ENCODE measurements around the gene FNIP1.
"Not testable (repeated sequence)": the region's sequence is repeated elsewhere in the genome, so short reads cannot be mapped to it uniquely, and the experiment has no call there.

The FNIP1 gene

DNA sequence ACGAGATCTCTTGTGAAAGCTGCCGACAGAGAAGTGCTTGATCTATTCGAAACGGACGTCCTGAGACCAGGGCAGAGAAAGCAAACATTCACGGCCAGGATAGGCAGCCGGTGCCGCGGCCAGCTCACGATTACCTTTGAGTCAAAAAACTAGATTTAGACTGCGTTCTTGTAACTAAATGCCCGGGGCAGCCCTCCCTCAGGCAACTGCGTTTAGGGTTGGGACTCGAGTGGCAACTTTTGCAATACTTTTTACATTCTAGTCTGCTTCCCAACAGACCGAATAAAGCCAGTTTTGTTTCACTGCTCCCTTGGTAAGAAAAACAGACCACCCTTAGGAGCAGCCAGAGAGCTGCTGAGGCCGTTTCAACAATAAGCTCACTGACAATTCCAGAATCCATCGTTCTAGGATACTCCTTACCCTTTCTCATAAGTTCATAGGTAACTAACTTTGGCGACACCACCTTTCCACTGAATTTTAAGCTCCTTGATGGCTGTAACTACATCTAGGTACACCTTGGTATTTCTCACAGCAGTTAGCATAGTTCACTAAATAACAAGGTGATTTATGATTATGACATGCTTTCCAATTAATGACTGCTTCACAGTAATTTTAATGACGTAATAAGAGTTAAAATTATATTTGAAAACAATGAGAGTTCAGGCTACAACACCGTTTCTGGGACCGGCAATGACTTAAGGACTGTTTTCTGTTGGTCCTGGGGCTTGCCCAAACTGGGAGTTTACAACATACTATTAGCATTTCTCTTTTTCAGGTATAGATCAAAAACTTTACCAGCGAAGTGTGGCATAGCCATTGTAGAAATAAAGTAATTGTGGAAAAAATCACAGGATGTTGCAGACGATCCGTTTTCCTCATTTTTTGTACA, 160.9 kb downstream of the FNIP1 start:
- peak in 1 of 2 donors; percentile 63 for DNase-seq

DNA sequence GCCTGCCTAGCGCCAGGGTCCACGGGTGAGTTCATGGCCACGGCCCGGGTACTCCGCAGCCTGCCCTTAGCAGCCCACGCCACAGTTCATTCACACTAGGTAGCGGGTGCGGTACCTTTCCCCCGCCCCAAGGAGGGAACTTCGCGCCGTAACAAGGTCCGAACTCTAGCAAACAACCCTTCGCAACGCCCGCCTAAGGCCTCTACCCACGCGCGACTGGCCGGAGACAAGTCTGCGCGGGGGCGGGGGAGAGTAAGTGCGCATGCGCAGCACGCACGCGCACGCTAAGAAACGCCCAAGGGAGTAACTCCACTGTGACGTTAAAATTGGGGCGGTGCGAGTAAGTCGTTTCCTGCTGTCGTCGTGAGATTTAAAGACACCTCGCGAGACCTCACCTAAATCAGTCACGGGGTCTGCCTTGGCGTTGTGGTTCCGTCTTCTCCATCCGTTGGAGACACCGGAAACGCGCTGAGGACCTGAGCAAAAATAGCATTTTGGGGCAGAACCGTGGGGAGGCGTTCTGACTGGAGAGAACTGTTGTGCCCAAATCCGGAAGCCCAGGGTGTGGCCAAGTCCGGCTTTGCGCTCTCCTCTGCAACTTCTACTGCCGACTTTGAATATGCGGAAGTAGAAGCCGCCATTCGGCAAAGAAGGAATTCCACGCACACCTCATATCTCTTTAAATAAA, 161.7 kb downstream of the FNIP1 start, which contains the start of gene RAPGEF6:
Gene RAPGEF6 (minus strand): TSS at position 234 of the 688 bp plus-strand sequence. CDS start 199 bp downstream, at position 35.
- peak; percentile 93 to 99 for DNase-seq

DNA sequence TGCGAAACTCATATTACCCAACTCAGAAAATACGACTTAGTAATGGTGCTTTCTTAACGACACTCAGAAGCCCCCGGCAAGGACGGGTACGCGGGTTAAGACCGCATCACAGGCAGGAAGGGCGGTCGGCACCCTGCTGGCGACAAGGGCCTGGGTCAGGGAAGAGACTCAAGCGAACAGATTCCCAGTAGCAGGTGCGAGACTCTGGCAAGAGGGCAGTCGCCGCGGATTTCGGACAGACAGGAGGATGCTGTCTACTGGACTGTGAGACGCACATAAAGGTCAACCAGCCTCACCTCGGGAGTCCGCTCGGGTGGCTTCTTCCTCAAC, 162.2 kb downstream of the FNIP1 start:
- no peak for DNase-seq

DNA sequence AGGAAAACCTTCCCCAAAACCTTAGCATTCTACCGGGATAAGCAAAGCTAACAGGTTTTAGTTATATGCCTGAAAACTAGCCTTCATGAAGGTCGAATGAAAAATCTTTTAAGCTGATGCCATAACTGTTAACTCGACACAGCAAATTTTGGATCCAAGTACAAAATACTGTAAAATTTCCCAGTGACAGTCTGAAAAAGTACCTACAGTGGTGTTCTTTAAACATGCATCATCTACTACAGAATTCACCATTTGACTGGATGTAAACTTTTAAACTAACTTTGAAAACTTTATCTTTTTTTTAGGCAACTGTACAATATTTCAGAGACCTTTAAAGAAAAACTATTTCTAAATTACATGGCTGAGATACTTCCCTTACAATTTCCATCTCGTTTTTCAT, 162.6 kb downstream of the FNIP1 start:
- no peak for DNase-seq

DNA sequence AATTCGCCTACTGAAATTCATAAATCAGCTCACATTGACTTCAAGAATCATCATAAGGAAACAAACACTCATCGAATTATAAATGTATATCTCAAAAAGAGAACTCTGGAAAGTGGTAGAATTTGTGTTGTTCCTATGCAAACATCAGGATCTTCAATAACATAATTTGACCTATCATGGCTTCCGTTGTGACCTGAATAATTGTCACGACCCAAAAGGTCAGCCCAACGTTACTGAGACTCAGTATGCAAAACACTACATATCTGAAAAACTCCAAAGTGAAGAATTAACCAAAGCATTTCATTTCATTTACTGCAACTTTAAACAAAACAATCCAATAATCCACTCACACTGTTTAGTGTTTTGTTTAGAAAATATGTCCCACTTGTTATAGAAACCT, 163.0 kb downstream of the FNIP1 start:
- no peak for DNase-seq

DNA sequence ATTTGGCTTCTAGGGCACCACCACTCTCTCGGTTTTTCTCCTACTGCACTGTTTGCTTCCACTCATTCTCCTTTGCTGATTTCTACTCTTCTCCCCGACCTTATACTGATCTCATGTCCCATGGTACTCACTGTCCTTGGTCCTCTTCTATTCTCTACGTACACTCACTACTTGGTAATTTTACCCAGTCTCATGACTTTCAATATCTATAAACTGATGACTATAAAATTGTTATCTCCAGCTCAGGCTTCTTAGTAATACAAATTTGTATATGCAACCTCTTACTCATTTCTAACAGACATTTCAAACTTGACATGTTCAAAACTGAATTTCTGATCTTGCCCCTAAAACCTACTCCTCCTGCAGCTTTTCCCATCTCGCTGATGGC, 165.9 kb downstream of the FNIP1 start:
- no peak for DNase-seq

DNA sequence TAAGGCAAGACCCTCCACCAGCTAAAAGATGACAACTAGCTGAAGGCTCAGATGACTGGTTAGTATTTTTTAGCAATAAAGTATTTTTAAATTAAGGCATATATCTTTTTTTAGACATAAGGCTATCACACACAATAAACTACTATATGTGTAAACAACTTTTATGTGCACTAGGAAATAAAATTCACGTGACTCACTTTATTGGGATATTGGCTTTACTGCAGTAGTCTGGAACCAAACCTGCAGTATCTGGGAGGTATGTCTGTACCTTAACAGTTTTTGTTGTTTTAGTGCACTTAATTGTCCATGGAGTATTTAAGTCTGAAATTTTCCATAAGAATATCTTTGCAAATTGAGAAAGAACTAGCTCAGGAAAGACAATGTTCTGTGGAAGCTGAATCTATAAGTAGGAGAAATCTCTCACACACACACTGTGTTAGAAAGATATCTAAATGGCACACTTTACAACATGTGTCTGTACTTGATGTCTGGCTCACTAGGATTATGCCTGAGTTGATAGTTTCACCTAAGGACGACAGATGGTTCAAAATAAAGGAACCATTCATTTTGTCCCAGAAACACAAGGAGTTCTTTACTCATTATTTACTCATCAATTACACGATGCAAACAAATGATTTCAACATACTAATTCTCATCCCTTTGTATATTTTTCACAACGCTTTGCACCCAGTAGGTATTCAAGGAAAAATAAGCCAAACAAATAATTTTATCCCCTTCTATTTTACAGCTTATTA, 166.4 kb downstream of the FNIP1 start:
- no peak for DNase-seq

DNA sequence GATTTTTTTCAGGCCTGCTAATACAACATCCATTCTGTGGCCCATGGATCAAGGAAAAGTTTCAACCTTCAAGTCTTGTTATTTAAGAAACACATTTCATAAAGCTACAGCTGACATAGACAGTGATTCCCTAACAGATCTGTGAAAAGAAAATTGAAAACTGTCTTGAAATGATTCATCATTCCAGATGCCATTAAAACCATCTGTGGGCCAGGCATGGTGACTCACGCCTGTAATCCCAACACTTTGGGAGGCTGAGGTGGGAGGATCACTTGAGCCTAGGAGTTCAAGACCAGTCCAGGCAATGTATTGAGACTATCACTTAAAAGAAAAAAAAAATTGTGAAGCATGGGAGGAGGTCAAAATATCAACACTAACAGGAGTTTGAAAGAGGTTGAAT, 167.8 kb downstream of the FNIP1 start:
- no peak for DNase-seq

DNA sequence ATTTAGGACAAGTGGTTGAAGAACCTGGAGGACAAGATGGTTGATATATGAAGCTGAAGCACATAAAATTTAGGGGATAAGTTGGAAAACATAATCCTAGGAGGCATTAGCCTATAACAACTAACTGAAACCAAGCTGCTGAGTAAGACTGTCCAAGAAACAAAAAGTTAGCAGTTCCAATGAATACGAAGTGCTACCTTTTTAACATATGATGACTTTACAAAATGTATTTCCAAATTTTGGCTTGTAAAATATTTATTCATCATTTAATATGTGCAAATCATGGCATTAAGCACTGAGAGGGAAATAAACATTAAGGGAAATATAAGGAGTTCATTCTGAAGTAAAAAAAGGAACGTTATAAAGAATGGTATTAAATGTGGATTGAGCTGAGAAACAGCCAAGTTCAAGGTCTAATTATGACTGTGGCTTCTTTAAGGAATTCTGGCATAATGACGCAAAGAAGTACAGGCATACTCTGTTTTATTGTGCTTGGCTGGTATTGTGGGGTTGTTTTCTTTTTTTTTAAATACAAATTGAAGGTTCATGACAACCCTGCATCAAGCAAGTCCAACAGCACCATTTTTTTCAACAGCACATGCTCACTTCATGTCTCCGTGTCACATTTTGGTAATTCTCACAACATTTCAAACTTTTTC, 169.5 kb downstream of the FNIP1 start:
- DNase-seq, result no peak

DNA sequence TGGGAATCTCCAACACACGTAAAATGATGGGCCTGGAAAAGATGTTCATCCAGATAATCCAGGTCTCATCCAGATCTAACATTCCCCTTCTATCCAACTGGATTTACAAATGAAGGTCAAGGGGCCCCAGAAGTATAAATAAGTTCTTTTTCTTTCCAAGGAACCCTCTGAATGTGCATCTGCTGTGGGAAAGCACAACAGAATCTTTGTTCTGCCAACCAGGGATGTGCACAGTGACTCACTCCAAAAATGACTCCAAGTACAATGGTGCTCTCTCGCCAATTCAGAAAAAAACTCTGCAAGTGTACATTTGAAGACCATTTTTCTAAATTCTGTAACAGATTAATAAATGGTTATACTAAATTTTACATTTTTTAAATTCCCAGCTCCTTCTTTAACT, 174.2 kb downstream of the FNIP1 start:
- peak; percentile 56 to 91 for DNase-seq

DNA sequence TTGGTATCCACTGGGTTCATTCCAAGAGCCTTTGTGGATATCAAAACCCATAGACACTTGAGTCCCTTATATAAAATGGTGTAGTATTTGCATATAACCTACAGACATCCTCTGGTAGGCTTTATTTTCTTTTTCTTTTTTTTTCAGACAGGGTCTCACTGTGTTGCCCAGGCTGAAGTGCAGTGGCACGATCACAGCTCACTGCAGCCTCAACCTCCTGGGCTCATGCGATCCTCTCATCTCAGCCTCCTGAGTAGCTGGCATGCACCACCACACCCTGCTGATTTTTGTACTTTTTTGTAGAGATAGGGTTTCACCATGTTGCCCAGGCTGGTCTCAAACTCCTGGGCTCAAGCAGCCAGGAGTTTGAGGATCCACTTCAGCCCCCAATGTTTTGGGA, 175.7 kb downstream of the FNIP1 start:
- not testable (repeated sequence) for DNase-seq

DNA sequence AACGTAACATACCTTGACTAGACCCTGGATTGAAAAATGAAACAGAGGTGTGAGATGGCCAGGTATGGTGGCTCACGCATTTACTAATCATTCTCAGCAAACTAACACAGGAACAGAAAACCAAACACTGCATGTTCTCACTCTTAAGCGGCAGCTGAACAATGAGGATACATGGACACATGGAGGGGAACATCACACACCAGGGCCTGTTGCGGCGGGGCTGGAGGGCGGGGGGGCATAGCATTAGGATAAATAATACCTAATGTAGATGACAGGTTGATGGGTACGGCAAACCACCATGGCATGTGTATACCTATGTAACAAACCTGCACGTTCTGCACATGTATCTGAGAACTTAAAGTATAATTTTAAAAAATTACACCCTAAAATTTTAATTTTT, 177.7 kb downstream of the FNIP1 start:
- no peak for DNase-seq

DNA sequence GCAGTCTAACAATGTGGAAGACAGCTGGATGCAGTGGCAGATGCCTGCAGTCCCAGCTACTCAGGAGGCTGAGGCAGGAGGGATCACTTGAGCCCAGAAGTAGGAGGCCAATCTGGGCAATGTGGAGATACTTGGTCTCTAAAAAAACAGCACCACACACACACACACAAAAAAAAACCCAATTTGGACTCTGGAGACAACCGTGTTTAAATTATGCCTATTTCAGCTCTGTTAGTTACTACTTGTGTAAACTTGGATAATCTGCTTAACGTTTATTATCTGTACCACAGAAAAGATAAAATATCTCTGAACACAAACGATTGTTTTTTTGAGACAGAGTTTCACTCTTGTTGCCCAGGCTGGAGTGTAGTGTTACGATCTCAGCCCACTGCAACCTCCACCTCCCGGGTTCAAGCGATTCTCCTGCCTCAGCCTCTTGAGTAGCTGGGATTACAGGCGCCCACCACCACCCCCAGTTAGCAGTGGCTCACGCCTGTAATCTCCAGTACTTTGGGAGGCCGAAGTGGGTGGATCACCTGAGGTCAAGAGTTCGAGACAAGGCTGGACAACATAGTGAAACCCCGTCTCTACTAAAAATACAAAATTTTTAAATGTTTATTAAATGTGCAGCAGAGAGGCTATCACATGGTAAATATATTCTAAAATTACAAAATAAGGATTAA, 179.5 kb downstream of the FNIP1 start:
- DNase-seq, result no peak

DNA sequence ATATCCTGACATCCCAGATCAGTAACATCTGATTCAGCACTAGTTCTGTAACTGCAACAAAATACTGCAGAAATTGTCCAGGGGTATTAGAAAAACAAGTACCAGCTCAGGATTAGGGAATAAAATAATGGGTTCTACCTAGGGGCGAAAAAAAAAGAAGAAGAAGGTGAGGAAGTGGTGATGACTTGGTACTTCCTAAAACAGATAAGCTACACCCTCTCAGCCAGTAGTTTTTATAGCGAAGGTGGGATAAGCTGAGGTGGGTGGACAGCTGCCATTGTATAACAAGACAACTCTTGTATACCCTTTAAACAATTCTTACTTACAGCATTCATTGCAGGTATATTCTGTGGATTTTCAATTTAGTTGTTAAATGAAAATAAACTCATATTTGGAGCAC, 180.9 kb downstream of the FNIP1 start:
- no peak for DNase-seq

DNA sequence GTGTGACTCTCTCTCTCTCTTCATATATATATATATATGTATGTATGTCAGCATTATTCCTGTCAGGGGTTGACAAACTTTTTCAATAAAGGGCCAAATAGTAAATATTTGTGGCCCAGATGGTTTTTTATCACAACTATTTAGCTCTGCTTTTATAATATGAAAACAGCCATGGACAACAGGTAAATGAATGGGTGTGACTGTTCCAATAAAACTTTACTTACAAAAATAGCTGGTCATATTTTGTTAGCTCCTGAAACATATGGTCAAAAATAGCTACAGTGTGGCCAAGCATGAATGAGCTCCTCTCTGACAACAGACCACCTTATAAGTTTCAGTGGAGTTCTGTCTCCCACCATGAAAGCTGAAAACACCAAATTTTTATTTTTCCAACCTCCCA, 183.4 kb downstream of the FNIP1 start:
- no peak for DNase-seq

DNA sequence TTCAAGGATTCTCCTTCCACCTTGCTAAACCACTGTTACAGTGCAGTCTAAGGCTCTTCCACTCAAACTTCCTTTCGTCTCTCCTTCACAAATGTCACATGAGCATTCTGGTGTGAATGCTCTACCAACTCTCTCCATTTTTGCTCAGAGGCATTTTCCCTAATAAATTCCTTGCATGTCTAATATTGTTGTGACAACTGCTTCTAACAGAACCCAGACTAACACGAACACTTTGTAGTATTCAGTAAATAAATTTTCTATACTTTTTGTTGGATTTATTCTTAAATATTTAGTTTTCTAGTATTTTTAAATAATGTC, 185.8 kb downstream of the FNIP1 start:
- DNase-seq, result no peak

DNA sequence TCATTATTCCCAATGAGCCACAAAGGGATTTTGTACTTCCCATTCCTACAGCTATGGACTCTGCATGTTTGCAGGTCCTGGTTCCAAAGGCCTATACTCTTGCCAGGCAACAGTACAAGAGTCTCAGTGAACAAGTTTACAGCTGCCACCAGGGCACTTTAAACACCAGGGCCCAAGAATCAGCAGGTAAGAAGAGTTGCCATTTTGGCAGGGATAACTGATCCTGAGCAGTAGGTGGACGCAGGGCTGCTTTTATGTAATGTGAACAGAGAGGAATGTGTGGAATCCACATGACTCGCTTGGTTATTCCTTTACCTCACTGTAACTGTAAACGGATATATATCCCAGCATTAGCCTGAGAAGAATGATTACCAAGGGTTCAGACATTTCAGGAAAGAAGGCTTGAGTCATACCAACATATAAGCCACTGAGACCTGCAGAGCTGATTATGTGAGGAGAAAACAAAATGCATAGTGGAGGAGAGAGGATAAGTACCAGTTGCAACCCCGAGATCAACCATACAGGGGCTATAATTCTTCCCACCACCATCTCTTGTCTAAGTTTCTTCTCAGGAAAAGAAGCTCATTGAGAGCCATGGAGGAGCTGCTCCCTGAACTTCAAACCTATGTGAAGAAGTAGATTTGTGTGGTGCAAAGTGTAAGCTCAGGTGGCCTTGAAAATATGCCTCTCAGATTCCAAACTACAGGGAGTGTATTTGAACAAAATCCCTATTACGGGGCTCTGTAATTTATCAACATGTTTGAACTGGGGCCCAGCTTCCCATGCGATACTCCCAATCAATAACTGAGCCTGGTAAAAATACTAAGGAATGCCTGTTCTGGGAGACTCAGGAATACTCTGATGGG, 186.4 kb downstream of the FNIP1 start:
- no peak for DNase-seq

DNA sequence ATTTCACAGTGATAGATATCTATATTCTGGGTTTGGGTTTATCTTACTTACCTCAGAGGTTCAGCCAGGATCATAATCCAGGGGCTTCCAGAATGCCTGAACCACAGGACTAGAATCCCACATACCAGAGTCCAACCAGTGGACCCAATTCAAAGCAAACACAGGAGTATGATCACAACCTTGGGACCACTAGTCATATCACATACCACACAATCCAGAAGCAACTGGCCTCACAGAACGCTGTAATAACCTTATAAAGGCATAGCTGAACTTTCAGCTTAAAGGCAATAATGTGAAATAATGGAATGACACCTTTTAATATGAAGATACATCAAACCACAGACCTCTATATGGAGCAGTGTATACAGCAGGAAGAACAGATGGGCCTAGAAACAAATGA, 187.0 kb downstream of the FNIP1 start:
- no peak for DNase-seq

DNA sequence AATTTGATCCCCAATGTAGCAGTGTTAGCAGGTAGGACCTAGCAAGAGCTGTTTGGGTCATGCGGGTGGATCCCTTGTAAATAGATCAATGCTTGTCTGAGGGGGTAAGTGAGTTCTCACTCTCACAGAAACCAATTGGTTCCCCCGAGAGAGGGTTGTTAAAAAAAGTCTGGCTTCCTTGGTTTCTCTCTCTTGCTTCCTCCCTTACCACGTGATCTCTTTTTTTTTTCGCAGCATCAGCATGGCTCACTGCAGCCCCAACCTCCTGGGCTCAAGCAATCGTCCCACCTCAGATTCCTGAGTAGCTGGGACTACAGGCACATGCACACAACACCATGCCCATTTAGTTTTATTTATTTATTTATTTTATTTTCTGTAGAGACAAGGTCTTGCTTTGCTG, 188.2 kb downstream of the FNIP1 start:
- DNase-seq, result no peak

DNA sequence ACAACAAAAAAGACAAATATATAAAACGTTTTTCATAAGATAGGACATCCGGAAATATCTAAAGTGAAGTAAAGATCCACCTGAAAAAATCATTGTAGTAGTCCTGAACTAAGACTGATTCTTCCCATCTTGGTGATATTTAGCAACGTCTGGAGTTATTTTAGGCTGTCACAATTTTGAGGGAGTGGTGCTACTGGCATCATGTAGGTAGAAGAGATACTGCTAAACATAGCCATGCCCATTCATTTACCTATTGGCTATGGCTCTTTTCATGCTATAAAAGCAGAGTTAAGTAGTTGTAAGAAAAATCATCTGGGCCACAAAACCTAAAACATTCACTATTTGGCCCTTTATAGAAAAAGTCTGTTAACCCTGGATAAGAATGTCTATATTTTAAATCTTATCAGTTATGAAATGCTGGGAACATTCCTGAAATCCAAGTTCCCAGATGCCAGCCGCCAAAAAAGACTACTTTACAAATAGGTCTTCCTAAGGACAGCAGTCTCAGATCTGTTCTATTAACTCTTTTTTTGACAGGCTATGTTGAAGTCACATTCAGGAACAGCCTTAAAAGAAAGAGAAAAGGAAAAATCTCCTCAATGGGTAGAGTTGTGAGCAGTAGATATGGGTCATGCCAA, 188.8 kb downstream of the FNIP1 start:
- no peak for DNase-seq

DNA sequence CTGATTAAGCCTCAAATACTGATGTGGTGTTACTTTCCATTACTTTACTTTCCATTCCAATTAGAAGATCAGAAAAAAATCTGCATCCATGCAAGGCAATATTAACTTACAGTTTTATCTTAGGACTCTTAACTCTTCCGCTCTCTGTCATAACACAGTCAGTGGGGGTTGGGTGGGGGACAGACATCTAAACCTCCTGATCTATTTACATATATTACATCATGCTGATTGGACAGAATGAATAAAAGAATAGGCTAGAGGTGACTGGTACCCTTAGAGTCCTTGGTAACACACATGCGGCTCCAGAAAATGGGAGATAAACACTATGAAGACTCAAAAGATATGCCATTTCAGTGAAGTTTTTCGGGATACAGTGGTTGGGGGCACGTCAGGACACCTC, 189.4 kb downstream of the FNIP1 start:
- no peak for DNase-seq
